Measurements from ENCODE around the gene GALNT17.

DNA sequence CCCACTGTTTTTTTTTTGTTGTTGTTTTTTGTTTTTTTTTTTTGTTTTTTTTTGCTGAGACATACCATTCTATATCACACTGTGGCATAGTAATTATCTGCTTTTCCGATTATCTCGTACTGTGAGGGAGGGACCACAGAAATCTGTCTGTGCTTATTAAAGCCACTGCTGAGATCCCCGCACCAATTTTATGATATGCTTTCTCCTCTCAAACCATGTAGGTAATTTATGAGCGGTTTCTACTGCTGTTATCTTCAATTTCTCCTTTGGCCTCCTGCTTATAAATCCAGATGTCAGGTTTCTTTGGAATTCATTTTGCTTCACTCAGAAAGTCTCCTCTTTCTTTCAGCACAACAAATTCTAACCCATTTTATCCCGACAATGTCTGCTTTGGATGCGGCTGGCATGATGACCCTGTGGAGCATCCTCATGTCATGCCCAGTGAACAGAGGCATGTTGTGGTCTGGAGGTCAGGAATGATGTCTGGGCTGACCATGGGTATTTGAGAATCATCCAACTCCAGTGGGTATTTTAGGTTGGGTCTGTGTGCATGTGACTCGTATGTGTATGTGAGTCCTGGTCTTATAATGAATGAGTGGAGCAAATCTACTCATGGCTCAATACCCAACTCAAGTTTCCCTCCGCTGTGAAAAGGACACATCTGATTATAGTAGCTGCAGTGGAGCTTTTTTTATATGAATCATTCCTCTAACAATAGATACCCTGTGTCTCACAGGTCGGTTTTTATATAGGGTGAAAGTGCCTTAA is 213.4 kb downstream of the GALNT17 start:
- no peak for TF ChIP-seq POLR2A (IDR thresholded peaks at IDR 0.05)
- TF ChIP-seq, protein P1, sequence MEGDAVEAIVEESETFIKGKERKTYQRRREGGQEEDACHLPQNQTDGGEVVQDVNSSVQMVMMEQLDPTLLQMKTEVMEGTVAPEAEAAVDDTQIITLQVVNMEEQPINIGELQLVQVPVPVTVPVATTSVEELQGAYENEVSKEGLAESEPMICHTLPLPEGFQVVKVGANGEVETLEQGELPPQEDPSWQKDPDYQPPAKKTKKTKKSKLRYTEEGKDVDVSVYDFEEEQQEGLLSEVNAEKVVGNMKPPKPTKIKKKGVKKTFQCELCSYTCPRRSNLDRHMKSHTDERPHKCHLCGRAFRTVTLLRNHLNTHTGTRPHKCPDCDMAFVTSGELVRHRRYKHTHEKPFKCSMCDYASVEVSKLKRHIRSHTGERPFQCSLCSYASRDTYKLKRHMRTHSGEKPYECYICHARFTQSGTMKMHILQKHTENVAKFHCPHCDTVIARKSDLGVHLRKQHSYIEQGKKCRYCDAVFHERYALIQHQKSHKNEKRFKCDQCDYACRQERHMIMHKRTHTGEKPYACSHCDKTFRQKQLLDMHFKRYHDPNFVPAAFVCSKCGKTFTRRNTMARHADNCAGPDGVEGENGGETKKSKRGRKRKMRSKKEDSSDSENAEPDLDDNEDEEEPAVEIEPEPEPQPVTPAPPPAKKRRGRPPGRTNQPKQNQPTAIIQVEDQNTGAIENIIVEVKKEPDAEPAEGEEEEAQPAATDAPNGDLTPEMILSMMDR (IDR thresholded peaks at IDR 0.05): no peak

Measured in heart left ventricle (tissue), 13 donors.